Measurements from ENCODE around the gene MIB1.
"Not testable (repeated sequence)": the region's sequence is repeated elsewhere in the genome, so short reads cannot be mapped to it uniquely, and the experiment has no call there.

MIB1 gene

GRCh38 chr18:21743166-21743832, 2.7 kb downstream of the MIB1 start:
- DNase-seq (ENCODE audit: low read depth in 2 of 2) = no peak

DNA sequence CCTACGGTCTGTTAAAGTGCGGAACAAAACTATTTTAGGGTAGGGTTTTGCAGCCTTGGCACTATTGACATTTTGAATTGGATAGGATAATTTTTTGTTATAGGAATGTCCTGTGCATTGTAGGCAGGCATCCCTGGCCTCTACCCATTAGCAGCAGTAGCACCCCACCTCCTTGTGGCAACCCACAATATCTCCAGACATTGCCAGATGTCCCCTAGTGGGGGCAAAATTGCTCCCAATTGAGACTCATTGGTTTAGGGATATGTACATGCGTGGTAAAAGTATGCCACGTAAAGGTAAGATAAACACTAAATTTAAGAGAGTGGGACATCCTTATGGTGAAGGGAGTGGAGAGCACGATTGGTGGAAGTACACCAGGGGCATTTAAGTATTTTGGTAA, 4.6 kb downstream of the MIB1 start:
- DNase-seq (ENCODE audit: low read depth in 2 of 2) = no peak

DNA sequence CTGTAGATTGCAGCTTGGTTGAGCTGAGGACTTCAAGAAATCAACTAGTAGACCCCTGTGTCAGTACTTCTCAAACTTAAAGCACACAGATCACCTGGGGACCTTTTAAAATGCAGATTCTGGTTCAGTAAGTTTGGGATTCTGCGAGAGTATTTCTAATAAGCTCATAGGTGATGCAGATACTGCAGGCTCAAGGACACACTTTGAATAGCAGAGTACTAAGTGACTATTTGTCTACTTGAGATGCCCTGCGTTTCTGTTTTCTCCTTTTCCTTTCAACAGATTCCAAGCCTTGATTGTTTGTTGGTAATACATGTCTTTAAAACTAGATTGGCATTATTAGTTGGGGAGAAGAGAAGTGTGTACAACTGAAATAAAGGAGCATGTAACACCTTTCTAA, 6.7 kb downstream of the MIB1 start:
- DNase-seq (ENCODE audit: low read depth in 2 of 2) = no peak

DNA sequence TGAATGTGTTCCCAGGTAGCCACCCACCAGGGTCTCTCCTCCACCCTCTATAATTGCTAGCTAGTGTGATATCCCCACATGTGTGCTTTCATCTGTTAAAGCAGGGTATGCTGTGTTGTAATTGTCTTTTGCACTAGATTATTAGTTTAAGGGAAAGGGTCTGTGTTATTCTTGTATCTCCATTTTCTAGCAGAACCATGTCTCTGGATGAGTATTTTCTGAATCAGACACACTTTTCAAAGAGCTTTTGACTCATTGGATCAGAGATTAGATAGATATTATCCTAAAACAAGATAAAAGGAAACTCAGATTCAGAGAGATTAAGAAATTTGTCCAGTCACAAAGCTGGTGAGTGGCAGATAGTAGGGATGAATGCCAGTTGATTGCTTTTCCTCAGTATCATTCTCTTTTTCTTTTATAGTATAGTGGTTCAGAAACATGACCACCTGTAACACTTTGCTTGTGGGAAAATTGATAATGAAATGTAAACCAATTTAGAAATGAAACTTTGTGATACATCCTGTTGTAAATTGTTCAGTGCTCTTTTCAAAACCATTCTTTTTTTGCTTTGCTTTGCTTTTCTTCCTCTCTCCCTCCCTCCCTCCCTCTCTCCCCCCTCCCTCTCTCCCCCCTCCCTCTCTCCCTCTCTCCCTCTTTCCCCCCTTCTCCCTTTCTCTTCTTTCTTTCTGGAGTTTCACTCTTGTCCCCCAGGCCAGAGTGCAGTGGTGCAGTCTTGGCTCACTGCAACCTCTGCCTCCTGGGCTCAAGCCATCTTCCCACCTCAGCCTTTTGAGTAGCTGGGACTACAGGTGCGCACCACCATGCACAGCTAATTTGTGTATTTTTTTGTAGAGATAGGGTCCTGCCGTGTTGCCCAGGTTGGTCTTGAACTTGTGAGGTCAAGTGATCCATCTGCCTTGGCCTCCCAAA, 7.4 kb downstream of the MIB1 start:
- DNase-seq (ENCODE audit: low read depth in 2 of 2) = no peak

DNA sequence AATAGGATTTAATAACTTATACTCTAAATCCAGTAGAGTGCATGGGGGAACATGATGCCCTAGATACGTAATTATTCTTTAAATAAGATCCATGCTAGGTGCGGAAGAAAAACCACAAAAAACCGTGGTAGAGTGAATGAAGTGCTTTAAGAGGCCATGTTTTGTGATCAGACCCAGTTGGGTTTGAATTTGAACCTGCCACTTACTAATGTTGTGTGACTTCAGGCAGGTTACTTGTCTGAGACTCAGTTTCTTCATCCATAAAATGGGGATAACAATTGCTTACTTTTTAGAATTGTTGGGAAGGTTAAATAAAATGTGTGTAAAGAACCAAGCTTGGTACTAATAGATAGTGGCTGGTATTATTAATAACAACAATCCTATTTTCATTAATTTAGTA, 17.2 kb downstream of the MIB1 start:
- DNase-seq (ENCODE audit: low read depth in 2 of 2) = no peak

- DNase-seq (ENCODE audit: low read depth in 2 of 2) = no peak
Observed at GRCh38 chr18:21759836-21760235, 19.2 kb downstream of the MIB1 start.

DNA sequence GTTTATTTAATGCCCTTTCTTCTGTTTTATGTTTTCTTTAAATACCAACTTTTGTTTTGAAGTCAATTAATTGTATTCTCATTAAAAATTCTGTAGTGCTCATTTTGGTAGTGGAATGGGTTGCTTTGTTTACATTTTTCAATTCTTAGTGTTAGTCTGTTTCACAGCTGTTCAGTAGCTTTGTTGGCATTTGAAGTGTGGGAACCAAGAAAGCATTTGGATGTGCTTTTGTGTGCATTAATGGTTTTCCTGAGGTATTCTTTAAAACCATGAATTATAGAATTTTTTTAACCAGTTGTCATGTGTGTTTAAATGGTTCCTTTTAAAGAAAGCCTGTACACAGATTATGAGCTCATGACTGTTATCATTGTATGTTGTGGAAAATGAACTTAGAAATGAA, 19.7 kb downstream of the MIB1 start:
- DNase-seq (ENCODE audit: low read depth in 2 of 2) = no peak

DNA sequence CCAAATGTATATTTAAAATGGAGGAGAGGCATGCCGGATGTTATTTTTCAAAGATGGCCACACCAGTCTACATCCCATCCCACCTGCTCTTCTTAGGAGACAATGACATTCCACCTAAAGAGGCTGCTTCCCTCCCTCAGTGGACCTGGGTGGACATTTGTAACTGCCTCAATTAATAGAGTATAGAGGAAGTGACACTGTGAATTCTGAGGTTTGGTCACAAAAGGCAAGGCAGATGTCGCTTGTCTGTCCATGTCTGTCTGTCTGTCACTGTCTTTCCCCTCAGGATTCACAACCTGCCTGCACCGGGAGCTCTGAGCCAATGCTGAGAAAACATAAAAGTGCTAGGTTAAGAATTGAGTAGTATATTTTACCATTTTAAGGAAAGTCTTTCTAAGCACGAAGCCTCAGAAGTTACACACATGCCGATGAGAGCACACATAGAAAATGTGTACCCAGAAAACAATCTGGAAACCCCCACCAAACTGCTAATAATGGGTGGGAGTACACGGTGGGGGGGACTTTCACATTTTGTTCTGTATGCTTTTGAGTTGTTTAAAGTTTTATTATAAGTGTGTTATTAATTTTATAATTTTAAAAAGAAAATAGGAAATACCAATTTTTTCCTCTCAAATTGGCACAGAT, 21.0 kb downstream of the MIB1 start:
- no peak for DNase-seq (ENCODE audit: low read depth in 2 of 2)

DNA sequence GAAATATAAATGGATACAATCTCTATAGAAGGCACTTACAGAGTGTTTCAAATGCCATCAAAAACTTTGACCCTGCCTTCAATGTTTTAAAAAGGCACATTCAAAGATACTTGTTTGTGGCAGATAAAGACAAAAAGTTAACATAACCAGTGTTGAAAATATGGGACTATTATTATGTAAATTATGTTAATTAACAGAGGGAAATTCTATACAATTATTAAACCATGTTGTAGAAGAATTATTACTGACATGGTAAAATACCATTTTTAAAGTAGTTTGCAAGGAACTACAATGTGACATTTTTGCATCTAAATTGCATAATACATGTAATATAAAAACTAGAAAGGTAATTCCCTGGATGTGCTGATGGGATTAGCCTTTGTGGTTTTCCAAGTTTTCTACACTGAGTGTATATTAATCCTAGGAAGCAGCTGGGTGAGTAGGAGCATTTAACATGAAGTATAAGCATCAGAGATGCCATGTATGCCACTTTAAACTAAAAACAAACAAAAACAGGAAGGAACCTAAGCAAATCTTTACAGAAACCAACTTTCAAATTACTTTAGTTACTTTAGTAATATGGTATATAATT, 21.7 kb downstream of the MIB1 start:
- DNase-seq (ENCODE audit: low read depth in 2 of 2) = no peak

GRCh38 chr18:21763846-21764646, 23.5 kb downstream of the MIB1 start:
- no peak for DNase-seq (ENCODE audit: low read depth in 2 of 2)

- no peak for DNase-seq (ENCODE audit: low read depth in 2 of 2)
Observed at GRCh38 chr18:21769206-21769605, 28.6 kb downstream of the MIB1 start.

DNA sequence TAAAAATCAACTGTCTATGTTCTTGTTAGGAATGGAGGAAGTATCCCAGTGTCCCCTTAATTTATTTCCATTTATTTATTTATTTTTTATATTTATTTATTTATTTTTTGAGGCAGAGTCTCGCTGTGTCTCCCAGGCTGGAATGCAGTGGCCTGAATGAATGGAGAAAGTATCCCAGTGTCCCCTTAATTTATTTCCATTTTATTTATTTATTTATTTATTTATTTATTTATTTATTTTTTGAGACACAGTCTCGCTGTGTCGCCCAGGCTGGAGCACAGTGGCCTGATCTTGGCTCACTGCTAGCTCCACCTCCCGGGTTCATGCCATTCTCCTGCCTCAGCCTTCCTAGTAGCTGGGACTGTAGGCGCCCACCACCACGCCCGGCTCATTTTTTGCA, 34.1 kb downstream of the MIB1 start:
- no peak for DNase-seq (ENCODE audit: low read depth in 2 of 2)

- DNase-seq (ENCODE audit: low read depth in 2 of 2) = no peak
Observed at GRCh38 chr18:21777814-21778213, 37.2 kb downstream of the MIB1 start.

GRCh38 chr18:21786526-21786925, 45.9 kb downstream of the MIB1 start:
- DNase-seq (ENCODE audit: low read depth in 2 of 2) = no peak

DNA sequence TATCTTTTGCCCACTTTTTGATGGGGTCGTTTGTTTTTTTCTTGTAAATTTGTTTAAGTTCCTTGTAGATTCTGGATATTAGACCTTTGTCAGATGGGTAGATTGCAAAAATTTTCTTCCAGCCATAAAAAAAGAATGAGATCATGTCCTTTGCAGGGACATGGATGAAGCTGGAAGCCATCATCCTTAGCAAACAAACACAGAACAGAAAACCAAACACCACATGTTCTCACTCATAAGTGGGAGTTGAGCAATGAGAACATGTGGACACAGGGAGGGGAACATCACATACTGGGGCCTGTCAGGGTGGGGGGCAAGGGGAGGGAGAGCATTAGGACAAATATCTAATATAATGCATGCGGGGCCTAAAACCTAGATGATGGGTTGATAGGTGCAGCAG, 55.5 kb downstream of the MIB1 start:
- DNase-seq (ENCODE audit: low read depth in 2 of 2) = not testable (repeated sequence)

DNA sequence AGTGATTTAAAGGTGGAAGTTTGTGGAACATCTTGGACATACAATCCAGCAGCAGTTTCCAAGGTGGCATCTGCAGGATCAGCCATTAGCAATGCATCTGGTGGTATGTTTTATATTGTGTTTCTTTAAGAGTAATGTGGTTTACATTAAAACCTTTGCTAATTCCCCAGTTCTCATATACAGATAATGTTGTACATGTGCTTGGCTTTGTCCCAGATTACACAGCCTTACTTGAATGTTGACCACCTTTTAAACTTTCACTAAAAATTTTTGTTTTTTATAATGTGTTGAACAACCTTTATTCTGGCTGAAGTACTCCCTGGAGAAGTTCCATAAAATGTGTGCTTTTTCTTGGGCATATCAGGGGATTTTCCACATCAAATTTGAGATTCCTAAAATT, 57.5 kb downstream of the MIB1 start:
- no peak for DNase-seq (ENCODE audit: low read depth in 2 of 2)

- DNase-seq (ENCODE audit: low read depth in 2 of 2) = no peak
Observed at GRCh38 chr18:21799721-21800120, 59.1 kb downstream of the MIB1 start.

DNA sequence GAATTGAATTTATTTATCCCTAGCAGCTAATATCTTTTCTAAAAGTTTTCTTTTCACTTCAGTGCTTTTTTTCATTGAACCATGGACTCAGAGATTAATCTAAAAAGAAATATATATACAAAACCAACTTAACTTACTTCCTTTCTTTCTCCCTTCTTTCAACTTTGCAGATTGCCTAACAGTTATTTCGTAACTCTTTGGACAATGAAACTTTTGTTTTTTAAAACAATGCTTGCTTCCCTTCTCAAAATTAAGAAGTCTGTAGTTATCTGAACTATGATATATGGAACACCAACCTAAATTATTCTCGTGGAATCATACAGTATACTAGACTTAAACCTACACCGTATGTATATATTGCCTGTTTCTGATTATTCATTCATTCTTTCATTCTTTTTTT, 62.9 kb downstream of the MIB1 start:
- no peak for DNase-seq (ENCODE audit: low read depth in 2 of 2)

- no peak for DNase-seq (ENCODE audit: low read depth in 2 of 2)
Observed at GRCh38 chr18:21805771-21806366, 65.3 kb downstream of the MIB1 start.

DNA sequence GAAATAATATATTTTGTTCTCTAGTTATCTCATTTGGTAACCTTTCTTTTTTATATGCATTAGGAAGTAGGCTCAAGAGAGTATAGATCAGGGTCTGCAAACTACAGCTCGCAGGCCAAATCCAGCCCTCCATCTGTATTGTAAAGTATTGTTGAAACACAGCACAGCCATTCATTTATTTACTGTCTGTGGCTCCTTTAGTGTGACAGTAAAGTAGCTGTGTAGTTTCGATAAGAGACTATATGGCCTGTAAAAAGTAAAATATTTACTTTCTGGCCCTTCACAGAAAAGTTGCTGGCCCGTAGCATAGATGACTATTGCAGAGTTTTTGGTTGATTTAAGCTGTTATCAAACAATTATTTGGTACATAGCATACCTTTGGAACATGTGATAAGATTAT, 67.6 kb downstream of the MIB1 start:
- no peak for DNase-seq (ENCODE audit: low read depth in 2 of 2)

GRCh38 chr18:21809725-21810124, 69.1 kb downstream of the MIB1 start:
- DNase-seq (ENCODE audit: low read depth in 2 of 2) = no peak
